CD4-positive, alpha-beta T cell treated with Interleukin-6 at 100 ng/mL for 8 hours (primary cell): ENCODE measurements around the gene SLC44A1.

Source experiments
- DNase-seq: peaks from one replicate; pipeline ENCODE4 v3.0.0-alpha.2; 2020; ENCODE audit warnings: mixed read lengths, low spot score

SLC44A1 gene

DNA sequence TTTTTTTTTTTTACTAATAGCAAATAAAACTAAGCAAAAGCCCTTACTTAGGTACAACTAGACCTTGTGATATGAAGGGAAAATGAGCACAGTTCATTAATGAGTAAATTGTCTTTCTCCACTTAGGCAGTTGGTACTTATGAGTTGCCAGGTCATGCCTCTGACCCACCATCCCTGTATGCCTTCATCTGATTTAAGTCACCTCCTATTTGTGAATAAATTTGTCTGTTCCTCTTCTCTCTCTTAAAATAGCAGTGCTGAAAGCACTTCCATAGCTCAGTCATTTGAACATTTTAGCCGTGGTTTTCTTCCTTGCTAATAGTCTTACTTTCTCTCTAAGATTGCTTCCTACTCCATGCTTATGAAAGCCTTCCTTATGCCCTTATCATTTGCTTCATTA, 61.4 kb downstream of the SLC44A1 start:
- no peak for DNase-seq

DNA sequence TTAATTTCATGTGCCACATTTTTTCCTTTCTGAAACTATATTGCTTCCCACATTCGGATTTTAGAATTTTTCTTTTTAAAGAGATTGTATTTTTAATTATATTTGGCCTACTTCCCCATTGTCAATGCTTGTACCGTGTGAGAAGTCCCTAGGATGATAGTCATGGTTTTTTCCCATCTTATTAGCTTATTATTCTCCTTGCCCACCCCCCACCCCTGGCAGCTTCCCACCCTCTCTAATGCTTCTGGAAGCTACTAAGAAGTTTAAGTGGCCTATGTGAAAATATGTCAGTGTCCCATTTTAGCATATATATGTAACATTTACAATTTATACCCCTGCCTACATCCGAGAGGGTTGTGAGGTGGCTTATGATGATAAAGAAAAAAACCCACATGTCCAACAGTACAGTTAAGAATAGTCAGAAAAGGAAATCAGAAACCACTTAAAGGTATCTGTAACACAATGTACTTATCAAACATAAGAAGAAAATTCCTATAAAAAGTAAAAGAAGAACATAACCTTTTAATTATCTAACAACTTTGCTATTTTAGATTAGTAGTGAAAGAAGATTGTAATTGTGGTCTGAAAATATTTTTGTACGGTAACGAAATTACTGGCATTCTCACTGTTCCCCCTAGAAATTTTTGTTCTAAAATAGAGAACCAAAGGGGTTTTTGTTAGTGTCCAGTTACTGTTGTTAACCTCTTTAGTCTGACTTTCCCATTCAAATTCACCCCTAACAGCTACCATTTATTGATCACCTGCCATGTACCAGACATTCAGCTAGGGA, 62.1 kb downstream of the SLC44A1 start:
- DNase-seq = no peak

DNA sequence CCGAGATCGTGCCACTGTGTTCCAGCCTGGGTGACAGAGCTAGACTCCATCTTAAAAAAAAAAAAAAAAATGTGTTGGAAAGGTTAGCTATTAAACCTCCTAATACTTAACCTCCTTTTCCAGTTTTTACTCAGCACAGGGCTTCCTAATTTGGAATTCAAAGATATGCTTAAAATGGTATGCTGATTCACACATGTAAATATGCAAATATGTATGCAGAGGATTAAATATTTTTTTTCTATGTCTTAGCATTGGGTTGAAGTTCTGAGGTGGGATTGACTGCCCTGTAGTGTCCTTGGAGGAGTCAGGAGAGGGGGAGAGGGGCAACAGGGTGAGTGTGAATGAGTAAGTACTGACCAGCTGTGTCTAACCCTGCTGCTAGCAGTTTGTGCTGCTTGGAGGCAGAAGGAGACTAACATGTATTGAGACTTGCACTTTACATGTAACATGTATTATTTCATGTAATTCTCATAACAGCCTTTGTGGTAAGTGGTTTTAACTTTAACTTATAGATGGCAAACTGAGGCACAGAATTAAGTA, 63.2 kb downstream of the SLC44A1 start:
- no peak for DNase-seq

DNA sequence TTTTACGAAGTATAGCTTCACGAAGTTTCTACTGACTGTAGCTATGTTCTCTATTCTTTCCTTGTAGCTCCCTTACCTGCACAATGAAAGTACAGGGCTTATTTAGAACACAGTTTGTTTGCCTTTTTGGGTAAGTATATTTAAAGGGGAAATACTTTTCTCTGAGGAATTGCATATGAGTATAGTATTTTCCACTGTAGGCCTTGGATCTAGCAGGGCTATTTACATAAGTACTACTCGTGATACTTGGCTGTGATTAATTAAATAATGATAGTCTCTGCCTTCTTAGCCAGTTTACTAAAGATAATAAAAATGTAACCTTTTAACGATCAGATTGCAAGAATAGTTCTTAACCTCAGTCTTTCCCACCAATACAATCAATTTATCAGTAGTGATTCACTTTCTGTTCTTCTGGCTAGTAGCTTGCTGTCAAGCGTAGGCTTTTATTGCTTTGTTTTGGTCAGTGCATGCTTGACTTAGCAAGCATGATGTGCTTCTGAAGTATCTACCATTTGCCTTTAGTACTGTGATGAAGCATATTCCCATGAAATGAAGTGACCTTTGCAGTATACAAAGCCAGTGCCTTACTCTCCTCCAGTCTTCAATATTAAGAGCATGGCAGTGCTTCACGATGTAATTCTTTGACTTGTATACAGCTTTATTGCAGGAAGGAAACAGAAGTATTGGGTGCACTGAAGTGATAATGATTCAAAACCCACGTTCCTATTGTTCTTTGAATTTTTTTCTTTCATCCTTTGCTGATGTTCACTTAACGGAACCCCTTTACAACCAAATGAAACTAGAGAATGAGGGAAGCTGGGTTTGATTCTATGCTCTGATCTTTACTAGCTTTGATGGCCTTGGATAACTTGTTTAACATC, 64.2 kb downstream of the SLC44A1 start:
- DNase-seq = no peak

DNA sequence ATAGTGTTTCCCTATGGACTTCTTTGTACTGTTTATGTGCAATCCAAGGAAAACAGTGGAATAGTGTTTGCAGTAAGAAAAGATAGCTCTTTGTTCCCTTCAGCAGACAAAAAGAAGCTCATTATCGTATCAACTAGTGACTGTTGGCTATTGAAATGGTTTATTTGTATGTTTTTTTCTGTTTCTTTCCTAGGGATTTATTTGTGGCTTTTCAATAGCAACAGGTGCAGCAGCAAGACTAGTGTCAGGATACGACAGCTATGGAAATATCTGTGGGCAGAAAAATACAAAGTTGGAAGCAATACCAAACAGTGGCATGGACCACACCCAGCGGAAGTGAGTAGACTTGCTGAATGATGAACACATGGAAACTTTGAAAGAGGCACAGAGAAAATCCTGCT, 65.1 kb downstream of the SLC44A1 start:
- no peak for DNase-seq

DNA sequence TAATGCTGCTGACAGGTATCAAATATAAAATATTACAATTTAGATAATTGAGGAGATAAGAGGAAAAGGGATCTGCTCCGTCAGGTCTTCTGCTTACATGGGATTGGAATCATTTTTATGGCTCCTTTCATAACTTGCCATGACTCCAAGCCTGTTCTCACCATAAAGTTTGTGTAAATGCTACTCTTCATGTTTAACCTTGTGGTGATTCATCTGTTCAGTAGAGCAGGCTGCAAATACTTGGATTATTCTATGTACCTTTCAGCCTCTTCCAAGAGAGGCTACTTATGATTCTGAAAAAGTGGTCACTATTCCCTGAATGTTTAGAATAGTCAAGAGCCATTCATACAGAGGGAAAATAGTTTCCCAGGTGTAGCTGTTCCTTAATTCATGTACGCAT, 66.9 kb downstream of the SLC44A1 start:
- no peak for DNase-seq

DNA sequence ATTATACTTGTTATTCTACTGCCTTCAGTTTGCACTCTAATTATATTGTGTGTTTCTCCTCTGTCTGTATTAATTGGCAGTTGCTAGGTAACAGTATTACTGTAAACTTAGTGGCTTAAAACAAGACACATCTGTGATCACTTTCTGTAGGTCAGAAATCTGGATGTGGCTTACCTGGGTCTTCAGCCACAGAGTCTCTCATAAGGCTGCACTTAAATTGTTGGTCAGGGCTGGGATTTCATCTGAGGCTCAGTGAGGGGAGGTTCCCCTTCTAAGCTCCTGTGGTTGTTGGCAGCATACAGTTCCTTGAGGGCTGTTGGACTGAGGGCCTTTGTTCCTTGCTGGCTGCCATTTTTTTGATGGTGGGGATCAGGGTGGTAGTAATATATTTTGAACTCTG, 68.8 kb downstream of the SLC44A1 start:
- no peak for DNase-seq

DNA sequence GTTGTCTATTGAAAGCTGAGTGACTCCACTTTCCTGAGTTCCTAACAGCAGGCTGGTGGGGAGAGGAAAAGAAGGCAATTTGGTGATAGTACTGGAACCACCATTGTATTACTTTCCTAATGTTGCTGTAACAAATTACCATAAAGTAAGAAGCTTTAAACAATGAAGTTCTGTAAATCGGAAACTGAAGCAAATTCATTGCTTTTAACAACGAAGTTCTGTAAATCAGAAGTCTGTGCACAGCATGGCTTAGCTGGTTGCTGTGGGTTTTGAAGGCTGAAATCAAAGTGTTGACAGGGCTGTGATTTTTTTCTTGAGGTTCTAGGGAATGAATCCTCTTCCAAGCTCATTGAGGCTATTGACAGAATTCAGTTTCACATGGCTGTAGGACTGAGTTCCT, 72.3 kb downstream of the SLC44A1 start:
- DNase-seq = no peak

DNA sequence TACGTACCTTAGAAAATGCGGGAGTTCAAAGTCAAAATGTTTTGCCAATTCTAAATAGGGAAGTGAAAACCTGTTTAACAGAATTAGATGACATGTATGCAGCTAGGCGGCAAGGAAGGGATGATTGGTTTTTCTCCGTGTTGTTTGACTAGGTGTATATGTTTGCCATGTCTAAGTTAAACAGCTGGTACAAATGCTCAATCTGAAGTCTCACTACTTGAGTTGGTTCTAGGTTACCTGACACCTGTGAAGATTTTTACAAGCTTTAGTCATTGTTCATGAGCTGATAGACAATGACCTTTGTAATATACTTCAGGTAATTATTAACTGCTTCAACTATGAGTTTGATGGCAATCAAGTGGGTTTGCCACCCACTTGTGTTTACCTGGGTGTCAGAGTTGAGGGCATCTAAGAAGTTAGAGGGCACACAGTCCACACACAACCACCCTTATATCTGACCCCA, 74.3 kb downstream of the SLC44A1 start:
- DNase-seq = no peak

DNA sequence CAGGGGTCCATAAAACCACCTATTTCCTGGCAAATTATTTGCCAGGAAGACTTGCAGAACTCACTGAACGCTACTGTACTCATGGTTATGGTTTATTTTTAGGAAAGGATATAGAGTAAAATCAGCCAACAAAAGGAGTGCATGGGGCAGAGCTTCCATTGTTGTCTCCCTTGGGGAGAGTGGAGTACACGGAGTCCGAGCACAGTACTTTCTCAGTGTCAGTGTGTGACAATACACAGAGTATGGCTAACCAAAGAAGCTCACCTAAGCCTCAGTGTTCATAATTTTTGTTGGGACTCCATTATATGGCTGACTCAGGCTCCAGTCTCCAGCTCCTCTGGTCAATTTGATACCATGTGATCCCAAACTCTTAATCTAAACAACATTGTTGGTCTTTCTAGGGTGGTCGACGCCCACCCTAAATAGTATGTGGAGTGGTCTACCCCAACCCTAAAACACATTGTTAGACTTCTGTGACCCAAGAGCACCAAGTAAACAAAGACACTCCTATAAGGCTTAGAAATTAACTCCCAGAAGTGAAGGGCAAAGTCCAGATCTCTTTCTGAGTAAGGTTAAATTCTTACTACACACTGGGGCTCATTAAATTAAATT, 74.9 kb downstream of the SLC44A1 start:
- DNase-seq = no peak

DNA sequence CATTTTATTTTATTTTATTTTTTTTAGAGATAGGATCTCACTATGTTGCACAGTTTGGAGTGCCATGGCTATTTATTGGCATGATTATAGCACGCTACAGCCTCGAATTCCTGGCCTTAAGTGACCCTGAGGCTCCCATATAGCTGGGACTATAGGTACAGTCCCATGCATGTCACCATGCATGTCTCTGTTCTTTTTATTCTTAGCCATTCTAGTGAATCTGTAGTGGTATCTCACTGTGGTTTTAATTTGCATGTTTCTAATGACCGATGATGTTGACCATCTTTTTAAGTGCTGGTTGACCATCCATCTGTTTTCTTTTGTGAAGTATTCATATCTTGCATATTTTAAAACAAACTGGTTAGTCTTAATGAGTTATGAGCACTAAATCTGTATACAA, 76.1 kb downstream of the SLC44A1 start:
- DNase-seq = no peak

DNA sequence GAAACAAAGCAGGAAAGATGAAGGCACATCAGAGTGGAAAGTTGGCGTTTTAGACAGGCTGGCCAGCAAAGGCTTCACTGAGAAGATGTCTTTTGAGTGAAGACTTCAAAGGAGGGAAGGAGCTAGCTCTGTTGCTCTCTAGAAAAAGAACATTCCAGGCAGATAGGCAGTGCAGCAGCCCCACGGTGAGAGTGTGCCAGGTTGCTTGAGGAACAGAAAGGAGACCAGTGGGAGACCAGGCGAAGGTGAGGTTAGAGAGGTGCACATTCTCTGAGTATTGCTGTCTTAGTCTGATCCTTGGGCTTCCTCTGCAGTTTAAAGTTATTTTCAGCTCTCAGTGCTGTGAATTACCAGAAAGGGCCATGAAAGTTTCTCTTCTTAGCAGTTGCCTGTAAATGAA, 83.8 kb downstream of the SLC44A1 start:
- DNase-seq = no peak

DNA sequence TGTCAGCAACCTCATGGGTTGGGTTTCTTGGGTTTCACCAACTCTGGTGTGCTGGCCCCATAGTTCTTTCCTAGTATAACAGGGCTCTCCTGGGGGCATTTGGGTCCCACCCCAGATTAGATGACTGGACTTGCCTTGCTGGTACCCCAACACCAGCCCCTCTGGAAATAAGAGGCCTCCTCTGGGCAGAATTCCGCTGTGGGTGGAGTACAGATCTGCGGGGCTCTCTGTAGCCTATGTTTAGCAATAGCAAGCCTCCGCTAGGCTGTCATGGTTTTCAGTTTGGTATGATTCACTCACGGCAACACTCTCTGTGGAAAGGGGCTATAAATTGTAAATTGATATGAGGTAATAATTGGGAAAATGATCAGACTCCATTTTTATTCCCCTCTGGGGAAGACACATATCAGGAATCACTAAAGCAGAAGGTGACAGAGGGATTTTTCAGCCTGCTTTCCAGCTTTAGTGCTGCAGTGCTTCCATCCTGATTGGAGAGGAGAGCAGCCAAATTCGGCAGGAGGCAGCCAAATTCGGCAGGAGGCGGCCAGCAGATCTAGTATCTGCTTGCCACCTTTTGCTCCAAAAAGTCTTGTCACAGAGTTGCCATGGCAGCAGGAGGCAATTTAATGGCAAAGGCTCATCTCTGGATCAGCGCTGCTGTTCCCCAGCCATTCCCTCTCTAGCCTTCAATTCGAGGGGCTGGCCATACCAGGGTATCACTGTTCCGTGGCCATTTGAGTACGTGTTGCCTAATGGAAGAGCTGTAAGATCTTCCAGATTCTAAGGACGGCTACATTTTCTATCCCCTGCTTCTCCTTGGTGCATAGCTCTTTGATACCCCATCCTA, 84.6 kb downstream of the SLC44A1 start:
- DNase-seq = no peak

DNA sequence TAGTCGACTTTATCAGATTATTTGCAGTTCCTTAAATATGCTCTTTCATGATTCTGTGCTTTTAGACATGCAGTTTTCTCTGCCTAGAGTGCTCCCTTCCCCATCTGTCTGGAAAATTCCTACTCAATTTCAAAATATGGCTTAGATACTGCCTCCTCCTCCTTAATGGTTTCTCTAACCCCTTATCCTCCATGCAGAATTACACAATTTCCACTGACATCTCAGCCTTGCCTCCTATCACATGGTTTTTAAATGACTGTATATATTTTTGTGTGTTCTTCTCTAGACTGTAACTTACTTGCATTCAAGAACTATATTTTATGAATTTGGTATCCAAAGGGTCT, 85.2 kb downstream of the SLC44A1 start:
- DNase-seq = no peak

DNA sequence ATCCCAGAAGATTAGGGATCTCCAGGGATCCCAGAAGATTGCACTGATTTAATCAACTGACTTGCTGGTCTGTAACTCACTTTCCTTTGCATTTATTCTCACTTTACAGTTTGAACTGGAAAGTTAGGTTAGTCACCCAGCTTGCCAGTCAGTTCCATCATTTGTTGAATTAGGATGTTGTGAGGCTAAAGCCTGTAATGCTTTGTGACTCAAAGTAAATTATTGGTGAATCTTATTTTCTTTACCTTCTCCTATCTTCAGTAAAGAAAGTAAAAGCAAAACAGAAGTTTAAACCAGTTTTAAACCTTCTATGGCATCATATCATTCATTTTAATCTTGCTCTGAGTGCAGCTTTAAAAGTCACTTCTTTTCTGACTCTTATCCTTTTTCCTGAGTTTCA, 85.8 kb downstream of the SLC44A1 start:
- DNase-seq = no peak

DNA sequence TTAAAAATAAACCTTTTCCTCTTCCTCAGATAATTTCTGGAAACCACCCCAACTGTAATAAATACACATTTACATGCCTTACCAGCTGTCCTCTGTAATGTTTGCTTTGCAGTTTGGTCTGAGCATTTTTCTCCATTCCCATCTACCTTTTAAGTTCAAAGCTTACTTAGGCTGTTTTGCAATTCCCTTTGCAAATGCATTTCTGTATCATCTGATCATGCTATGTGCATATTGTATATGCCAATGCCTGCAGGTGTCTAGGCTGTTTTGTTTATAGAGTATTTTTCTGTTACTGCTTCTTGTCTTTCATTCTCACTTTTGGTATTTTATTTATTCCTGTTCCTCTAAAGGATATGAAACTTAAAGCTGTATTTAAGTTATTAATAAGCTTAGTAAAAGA, 86.3 kb downstream of the SLC44A1 start:
- no peak for DNase-seq

DNA sequence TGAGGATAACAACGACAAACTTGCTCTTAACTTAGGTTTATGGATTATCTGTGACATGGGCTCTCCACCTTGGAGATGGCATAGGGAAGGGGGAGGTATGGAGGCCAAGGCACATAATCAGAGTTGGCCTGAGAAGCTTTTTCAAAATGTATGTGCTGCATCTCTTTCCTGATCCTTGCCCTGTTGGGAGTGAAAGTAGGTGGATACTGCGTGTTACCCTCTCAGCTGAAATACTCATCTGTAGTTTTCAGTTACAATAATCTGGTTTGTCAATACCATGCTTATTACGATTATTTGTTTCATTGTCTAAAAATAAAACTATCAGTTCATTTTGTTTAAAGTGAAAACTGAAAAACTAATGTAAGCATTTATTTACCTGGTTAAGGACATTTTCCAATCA, 86.7 kb downstream of the SLC44A1 start:
- no peak for DNase-seq

DNA sequence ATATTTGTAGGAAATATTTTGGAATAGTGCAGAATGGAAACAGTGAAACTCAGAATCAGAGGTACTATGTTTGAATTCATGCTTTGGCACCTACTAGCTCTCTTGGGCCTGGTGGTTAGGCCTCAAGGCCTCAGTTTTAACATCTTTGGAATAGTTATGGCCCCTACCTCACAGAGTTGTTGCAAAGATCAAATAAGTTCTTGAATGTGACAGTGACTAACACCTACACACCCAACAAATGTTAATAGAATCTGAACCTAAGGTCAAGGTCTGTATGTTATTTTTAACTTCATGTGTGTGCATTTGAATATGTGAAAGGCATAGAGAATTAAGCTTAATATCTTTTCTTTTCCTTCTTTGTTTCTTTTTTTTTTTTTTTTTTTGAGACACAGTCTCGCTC, 87.3 kb downstream of the SLC44A1 start:
- DNase-seq = no peak

DNA sequence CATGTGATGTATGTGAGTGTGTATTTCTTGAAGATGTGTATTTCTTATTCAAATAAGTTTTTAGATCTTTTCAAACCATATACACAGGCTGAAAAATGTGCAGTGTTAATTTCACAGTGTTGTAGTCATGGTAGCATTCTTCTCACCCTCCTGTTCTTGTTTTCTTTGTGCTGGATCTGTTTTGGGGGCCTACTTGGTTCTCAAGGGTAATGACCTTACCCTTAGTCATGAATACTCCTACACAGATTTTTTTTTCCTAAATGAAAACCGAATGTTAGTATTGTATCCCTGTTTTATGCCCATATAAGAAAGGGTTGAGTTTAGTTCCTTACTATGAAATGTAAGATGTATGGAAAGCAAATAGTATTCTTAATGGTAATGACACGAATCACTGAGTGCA, 88.0 kb downstream of the SLC44A1 start:
- no peak for DNase-seq

DNA sequence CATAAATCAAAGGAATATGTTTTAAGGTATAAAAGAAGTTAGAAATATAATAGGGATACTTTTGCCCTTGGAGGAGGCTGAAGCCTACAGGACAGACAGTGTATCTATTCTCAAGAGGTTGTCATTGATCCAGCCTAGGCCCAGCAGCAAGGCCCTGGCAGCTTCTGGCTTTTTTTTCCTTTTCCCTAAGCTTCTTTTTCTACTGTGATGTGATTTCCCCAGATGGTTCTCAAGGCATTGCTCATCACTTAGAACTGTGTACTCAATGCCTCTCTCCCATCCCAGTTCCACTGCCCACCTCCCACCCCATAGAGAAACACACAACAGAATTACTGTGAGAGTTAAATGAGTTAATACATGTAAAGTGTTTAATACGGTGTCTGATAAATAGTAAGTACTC, 88.6 kb downstream of the SLC44A1 start:
- DNase-seq = no peak

DNA sequence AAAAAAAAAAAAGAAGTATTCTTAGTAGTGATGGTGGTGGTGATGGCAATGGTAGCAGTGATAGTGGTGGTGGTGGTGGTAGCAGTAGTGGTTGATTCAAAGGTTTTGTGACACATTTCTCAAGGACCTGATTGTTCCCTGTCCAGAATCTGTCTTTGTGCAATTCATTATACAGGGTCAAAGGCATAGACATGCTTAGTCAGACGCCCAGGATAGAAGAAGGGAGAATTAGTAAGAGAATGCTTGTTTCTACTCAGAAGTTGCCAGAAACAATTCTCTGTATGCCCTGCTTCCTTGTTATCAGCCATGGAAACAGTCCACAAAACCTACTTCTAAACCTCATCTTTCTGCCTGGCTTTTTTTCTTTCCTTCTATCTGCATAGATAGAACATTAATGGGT, 89.4 kb downstream of the SLC44A1 start:
- DNase-seq = no peak

DNA sequence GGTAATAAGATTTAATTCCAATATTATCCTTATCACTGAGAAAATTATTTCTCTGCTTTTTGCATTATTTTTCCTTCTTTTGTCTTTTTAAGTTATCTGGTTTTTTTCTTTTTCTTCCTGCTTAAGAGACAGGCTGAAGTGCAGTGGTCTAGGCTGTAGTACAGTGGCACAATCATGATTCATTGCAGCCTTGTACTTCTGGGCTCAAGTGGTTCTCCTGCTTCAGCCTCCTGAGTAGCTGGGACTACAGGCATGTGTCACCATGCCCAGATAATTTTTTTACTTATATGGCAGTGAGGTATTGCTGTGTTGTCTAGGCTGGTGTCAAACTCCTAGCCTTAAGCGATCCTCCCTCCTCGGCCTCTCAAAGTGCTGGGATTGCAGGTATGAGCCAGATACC, 93.9 kb downstream of the SLC44A1 start:
- no peak for DNase-seq
